Activated CD8-positive, alpha-beta T cell treated with anti-CD3 and anti-CD28 coated beads, Interleukin-2, amount 10 ng/mL, durations not matched to agents 7 days and 5 days (primary cell): Measurements from ENCODE around the gene LCN9. TPM values are rescaled to one million over a fixed set of nuclear protein-coding genes. Genes with fewer than 3 reads are reported as not detected.

ENCODE experiments used
- ATAC-seq: fragments of 150-1000 bp; cut with Tn5 transposase; one replicate; pipeline ENCODE4 v1.10.0; 2021; ENCODE audit warnings: moderate library complexity
- CTCF ChIA-PET: fragments of 350-600 bp; sonication (Branson Sonifier 250); formaldehyde crosslinking; loops from one replicate; lab custom pipeline; 2021; ENCODE audit warnings: antibody characterized with exemption; lab: Charles Lee
- POLR2A ChIA-PET: fragments of 350-600 bp; sonication (Branson Sonifier 250); formaldehyde crosslinking; loops from one replicate; lab custom pipeline; 2021; ENCODE audit warnings: antibody characterized with exemption; lab: Charles Lee
- DNase-seq: peaks from one replicate; pipeline ENCODE4 v3.0.0-alpha.2; 2020
- H3K27ac Mint-ChIP-seq: one replicate; pipeline ENCODE4 v1.8.0; 2021; ENCODE audit warnings: mild to moderate bottlenecking, mixed read lengths
- H3K27me3 Mint-ChIP-seq: one replicate; pipeline ENCODE4 v1.8.0; 2021; ENCODE audit warnings: low read depth, mixed read lengths
- H3K36me3 Mint-ChIP-seq: one replicate; pipeline ENCODE4 v1.8.0; 2021; ENCODE audit warnings: low read depth, mixed read lengths
- H3K4me1 Mint-ChIP-seq: one replicate; pipeline ENCODE4 v1.8.0; 2021; ENCODE audit warnings: low read depth, mixed read lengths
- H3K4me3 Mint-ChIP-seq: one replicate; pipeline ENCODE4 v1.8.0; 2021; ENCODE audit warnings: mild to moderate bottlenecking, mixed read lengths
- H3K9me3 Mint-ChIP-seq: one replicate; pipeline ENCODE4 v1.8.0; 2022; ENCODE audit warnings: mixed read lengths; ENCODE audit not compliant: insufficient read depth
- total RNA-seq, 2 experiments: library from RNA; stranded (reverse); gene quantifications; one replicate each; pipeline ENCODE4 v1.2.3, GENCODE V29; 2021

The LCN9 gene
- total RNA-seq, 2 experiments from 2014 or later: not detected

GRCh38 chr9:135680056-135680455 lies 16.9 kb downstream of the LCN9 start:
- CTCF ChIA-PET: no interaction called here
- DNase-seq (no peak), ATAC-seq (no peak)
- no peaks in the 10 kb centered on the region for H3K36me3 Mint-ChIP-seq
- H3K9me3 Mint-ChIP-seq: no peaks in the 10 kb centered on the region
- no peaks in the 10 kb centered on the region for H3K27me3 Mint-ChIP-seq
- H3K4me3 Mint-ChIP-seq: no peak overlapping the region
- H3K27ac Mint-ChIP-seq: no peak overlapping the region
- POLR2A ChIA-PET: no interaction called here
- no peaks in the 10 kb centered on the region for H3K4me1 Mint-ChIP-seq

GRCh38 chr9:135681161-135681560 lies 18.1 kb downstream of the LCN9 start:
- Mint-ChIP-seq H3K27me3 (no peaks in the 10 kb centered on the region), H3K9me3 (no peaks in the 10 kb centered on the region), H3K4me3 (no peak overlapping the region), H3K36me3 (no peaks in the 10 kb centered on the region), H3K27ac (no peak overlapping the region), H3K4me1 (no peaks in the 10 kb centered on the region)
- ChIA-PET CTCF (no interaction called here), POLR2A (no interaction called here)
- ATAC-seq (no peak), DNase-seq (no peak)

- ChIA-PET CTCF (no interaction called here), POLR2A (no interaction called here)
- no peaks in the 10 kb centered on the region for H3K36me3 Mint-ChIP-seq
- no peaks in the 10 kb centered on the region for H3K4me1 Mint-ChIP-seq
- no peak for DNase-seq
- ATAC-seq: no peak
- no peak overlapping the region for H3K4me3 Mint-ChIP-seq
- H3K27ac Mint-ChIP-seq: no peak overlapping the region
- no peaks in the 10 kb centered on the region for H3K27me3 Mint-ChIP-seq
- H3K9me3 Mint-ChIP-seq: no peaks in the 10 kb centered on the region
Observed at GRCh38 chr9:135683401-135684034, 20.4 kb downstream of the LCN9 start.

GRCh38 chr9:135684691-135685090 lies 21.6 kb downstream of the LCN9 start:
- Mint-ChIP-seq H3K36me3 (no peaks in the 10 kb centered on the region), H3K4me1 (no peaks in the 10 kb centered on the region), H3K4me3 (no peak overlapping the region), H3K27me3 (no peaks in the 10 kb centered on the region), H3K27ac (no peak overlapping the region), H3K9me3 (no peaks in the 10 kb centered on the region)
- ChIA-PET CTCF (no interaction called here), POLR2A (no interaction called here)
- ATAC-seq (no peak), DNase-seq (no peak)

- Mint-ChIP-seq H3K9me3 (no peaks in the 10 kb centered on the region), H3K4me3 (no peak overlapping the region), H3K27ac (no peak overlapping the region), H3K27me3 (no peaks in the 10 kb centered on the region), H3K4me1 (no peaks in the 10 kb centered on the region), H3K36me3 (no peaks in the 10 kb centered on the region)
- CTCF ChIA-PET: no interaction called here
- DNase-seq (no peak), ATAC-seq (no peak)
- POLR2A ChIA-PET: no interaction called here
Observed at GRCh38 chr9:135687216-135687615, 24.1 kb downstream of the LCN9 start.

GRCh38 chr9:135689011-135689410 lies 25.9 kb downstream of the LCN9 start:
- Mint-ChIP-seq H3K27ac (no peak overlapping the region), H3K36me3 (no peaks in the 10 kb centered on the region), H3K27me3 (no peaks in the 10 kb centered on the region), H3K4me1 (no peaks in the 10 kb centered on the region), H3K4me3 (no peak overlapping the region), H3K9me3 (no peaks in the 10 kb centered on the region)
- DNase-seq (no peak), ATAC-seq (no peak)
- ChIA-PET POLR2A (no interaction called here), CTCF (no interaction called here)

- Mint-ChIP-seq H3K4me1 (no peaks in the 10 kb centered on the region), H3K9me3 (no peaks in the 10 kb centered on the region), H3K27me3 (no peaks in the 10 kb centered on the region), H3K4me3 (no peak overlapping the region), H3K27ac (no peak overlapping the region), H3K36me3 (no peaks in the 10 kb centered on the region)
- ChIA-PET POLR2A (no interaction called here), CTCF (interaction anchor here (0.5 kb wide), 1 partner anchor 257 kb away, joined by 3 read pairs; no protein-coding TSS in a partner anchor)
- ATAC-seq: no peak
- no peak for DNase-seq
Observed at GRCh38 chr9:135690836-135691570, 27.9 kb downstream of the LCN9 start.

- no peaks in the 10 kb centered on the region for H3K36me3 Mint-ChIP-seq
- DNase-seq: no peak
- no peak overlapping the region for H3K27ac Mint-ChIP-seq
- POLR2A ChIA-PET: no interaction called here
- no peak for ATAC-seq
- H3K27me3 Mint-ChIP-seq: no peaks in the 10 kb centered on the region
- no peaks in the 10 kb centered on the region for H3K9me3 Mint-ChIP-seq
- CTCF ChIA-PET: no interaction called here
- no peaks in the 10 kb centered on the region for H3K4me1 Mint-ChIP-seq
- no peak overlapping the region for H3K4me3 Mint-ChIP-seq
Observed at GRCh38 chr9:135692410-135692809, 29.3 kb downstream of the LCN9 start.

GRCh38 chr9:135693265-135693664 lies 30.2 kb downstream of the LCN9 start:
- H3K4me3 Mint-ChIP-seq: no peak overlapping the region
- no peak for ATAC-seq
- no peak overlapping the region for H3K27ac Mint-ChIP-seq
- no peak for DNase-seq
- H3K9me3 Mint-ChIP-seq: no peaks in the 10 kb centered on the region
- ChIA-PET CTCF (no interaction called here), POLR2A (no interaction called here)
- H3K36me3 Mint-ChIP-seq: no peaks in the 10 kb centered on the region
- H3K4me1 Mint-ChIP-seq: no peaks in the 10 kb centered on the region
- H3K27me3 Mint-ChIP-seq: no peaks in the 10 kb centered on the region

- no peak overlapping the region for H3K4me3 Mint-ChIP-seq
- H3K9me3 Mint-ChIP-seq: no peaks in the 10 kb centered on the region
- no peak overlapping the region for H3K27ac Mint-ChIP-seq
- H3K27me3 Mint-ChIP-seq: no peaks in the 10 kb centered on the region
- ATAC-seq: no peak
- H3K4me1 Mint-ChIP-seq: no peaks in the 10 kb centered on the region
- H3K36me3 Mint-ChIP-seq: no peaks in the 10 kb centered on the region
- no peak for DNase-seq
- CTCF ChIA-PET: no interaction called here
- POLR2A ChIA-PET: no interaction called here
Observed at GRCh38 chr9:135693771-135694170, 30.7 kb downstream of the LCN9 start.

GRCh38 chr9:135694414-135694813 lies 31.3 kb downstream of the LCN9 start:
- ChIA-PET POLR2A (no interaction called here), CTCF (no interaction called here)
- no peak overlapping the region for H3K27ac Mint-ChIP-seq
- no peaks in the 10 kb centered on the region for H3K9me3 Mint-ChIP-seq
- H3K36me3 Mint-ChIP-seq: no peaks in the 10 kb centered on the region
- H3K4me1 Mint-ChIP-seq: no peaks in the 10 kb centered on the region
- DNase-seq (no peak), ATAC-seq (no peak)
- no peak overlapping the region for H3K4me3 Mint-ChIP-seq
- no peaks in the 10 kb centered on the region for H3K27me3 Mint-ChIP-seq

- DNase-seq: no peak
- no peaks in the 10 kb centered on the region for H3K9me3 Mint-ChIP-seq
- H3K4me1 Mint-ChIP-seq: no peaks in the 10 kb centered on the region
- CTCF ChIA-PET: no interaction called here
- ATAC-seq: no peak
- POLR2A ChIA-PET: no interaction called here
- no peak overlapping the region for H3K27ac Mint-ChIP-seq
- no peaks in the 10 kb centered on the region for H3K27me3 Mint-ChIP-seq
- no peaks in the 10 kb centered on the region for H3K36me3 Mint-ChIP-seq
- no peak overlapping the region for H3K4me3 Mint-ChIP-seq
Observed at GRCh38 chr9:135695036-135695435, 31.9 kb downstream of the LCN9 start.
